DOHH2 (cell line): ENCODE measurements around the gene GLRX5.

Experiments used
- EZH2phosphoT487 ChIP-seq: fragments of 200-600 bp; sonication (generic); IDR thresholded peaks from 2 replicates; pipeline ENCODE4 v1.6.1; 2017; ENCODE audit warnings: borderline replicate concordance, mild to moderate bottlenecking, antibody characterized with exemption, low read length, moderate library complexity, mixed read lengths
- TF ChIP-seq, protein P1 (sequence below): fragments of 200-600 bp; sonication (generic); IDR thresholded peaks from one replicate; pipeline ENCODE4 v1.5.1; 2014; ENCODE audit warnings: antibody characterized with exemption, mild to moderate bottlenecking, low read depth, low read length; ENCODE audit not compliant: poor library complexity, severe bottlenecking

DNA sequence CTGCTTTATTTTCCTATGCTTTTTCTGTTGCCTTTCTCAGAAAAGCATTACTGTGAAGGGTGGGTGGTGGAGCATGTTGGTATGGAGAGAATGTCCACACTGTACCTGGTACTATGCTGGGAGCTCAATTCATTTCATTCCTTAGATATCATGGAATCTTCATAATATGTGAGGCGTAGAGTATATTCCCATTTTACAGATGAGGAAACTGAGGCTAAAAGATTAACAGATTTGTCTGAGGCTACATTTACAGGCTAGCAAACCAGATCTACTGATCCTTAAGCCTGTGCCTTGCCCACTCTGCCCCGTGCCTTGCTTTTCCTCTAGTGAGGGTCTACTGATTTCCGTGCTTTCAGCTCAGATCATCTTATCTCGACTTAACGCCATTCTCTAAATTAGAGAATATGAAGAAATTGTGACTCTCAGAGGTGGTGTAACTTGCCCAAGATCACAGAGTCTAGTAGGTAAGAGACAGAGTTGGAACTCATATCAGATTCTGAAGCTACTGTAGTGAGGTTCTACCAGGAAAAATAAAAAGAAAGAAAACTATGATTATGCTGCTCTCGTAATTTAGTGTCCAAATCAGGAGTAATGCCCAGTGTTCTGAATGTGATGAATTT lies 5.5 kb downstream of the GLRX5 start:
- TF ChIP-seq, protein P1, sequence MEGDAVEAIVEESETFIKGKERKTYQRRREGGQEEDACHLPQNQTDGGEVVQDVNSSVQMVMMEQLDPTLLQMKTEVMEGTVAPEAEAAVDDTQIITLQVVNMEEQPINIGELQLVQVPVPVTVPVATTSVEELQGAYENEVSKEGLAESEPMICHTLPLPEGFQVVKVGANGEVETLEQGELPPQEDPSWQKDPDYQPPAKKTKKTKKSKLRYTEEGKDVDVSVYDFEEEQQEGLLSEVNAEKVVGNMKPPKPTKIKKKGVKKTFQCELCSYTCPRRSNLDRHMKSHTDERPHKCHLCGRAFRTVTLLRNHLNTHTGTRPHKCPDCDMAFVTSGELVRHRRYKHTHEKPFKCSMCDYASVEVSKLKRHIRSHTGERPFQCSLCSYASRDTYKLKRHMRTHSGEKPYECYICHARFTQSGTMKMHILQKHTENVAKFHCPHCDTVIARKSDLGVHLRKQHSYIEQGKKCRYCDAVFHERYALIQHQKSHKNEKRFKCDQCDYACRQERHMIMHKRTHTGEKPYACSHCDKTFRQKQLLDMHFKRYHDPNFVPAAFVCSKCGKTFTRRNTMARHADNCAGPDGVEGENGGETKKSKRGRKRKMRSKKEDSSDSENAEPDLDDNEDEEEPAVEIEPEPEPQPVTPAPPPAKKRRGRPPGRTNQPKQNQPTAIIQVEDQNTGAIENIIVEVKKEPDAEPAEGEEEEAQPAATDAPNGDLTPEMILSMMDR: no peak
- TF ChIP-seq EZH2phosphoT487: no peak
